CD4-positive, CD25-positive, alpha-beta regulatory T cell (primary cell): ENCODE measurements around the gene AAMP. TPM values are rescaled to one million over a fixed set of nuclear protein-coding genes. Genes with fewer than 3 reads are reported as not detected.

Source experiments
- ATAC-seq, 2 donors: fragments of 150-1000 bp; cut with Tn5 transposase; one replicate each; pipeline ENCODE4 v1.10.0; 2021; ENCODE audit warnings: low read depth in 2 of 2, moderate number of reproducible peaks in 2 of 2, moderate library complexity in 1 of 2
- DNase-seq, 3 donors: peaks; one replicate each; pipeline versions ENCODE4 v3.0.0 to v3.0.0-alpha.2; 2012 to 2022; ENCODE audit warnings: mixed read lengths in 1 of 3
- H3K27ac ChIP-seq: one replicate; pipeline ENCODE4 v1.7.0; 2013; ENCODE audit warnings: mild to moderate bottlenecking, low read length; ENCODE audit not compliant: insufficient read depth, poor library complexity, severe bottlenecking
- H3K27me3 ChIP-seq: one replicate; pipeline ENCODE4 v1.7.0; 2013; ENCODE audit warnings: low read length; ENCODE audit not compliant: control insufficient read depth, insufficient read depth
- H3K36me3 ChIP-seq: one replicate; pipeline ENCODE4 v1.7.0; 2013; ENCODE audit warnings: mild to moderate bottlenecking, low read length, moderate library complexity; ENCODE audit not compliant: control insufficient read depth, insufficient read depth
- H3K4me1 ChIP-seq: 2 replicates; pipeline ENCODE4 v1.7.0; 2013; ENCODE audit warnings: mild to moderate bottlenecking, low read length; ENCODE audit not compliant: insufficient read depth, control insufficient read depth, poor library complexity, severe bottlenecking
- H3K4me3 ChIP-seq: one replicate; pipeline ENCODE4 v1.7.0; 2013; ENCODE audit warnings: low read depth, mild to moderate bottlenecking, low read length, moderate library complexity
- H3K9me3 ChIP-seq, 2 experiments: 1 replicate in 1 of 2; 2 replicates in 1 of 2; pipeline ENCODE4 v1.7.0; 2013; ENCODE audit warnings: low read length in 2 of 2, mild to moderate bottlenecking in 1 of 2, moderate library complexity in 1 of 2; ENCODE audit not compliant: control insufficient read depth in 2 of 2
- H3K27ac Mint-ChIP-seq, 3 donors: one replicate each; pipeline ENCODE4 v1.8.0; 2020 to 2022; ENCODE audit warnings: mild to moderate bottlenecking in 3 of 3, mixed read lengths in 3 of 3, moderate library complexity in 2 of 3
- H3K27me3 Mint-ChIP-seq: one replicate; pipeline ENCODE4 v1.8.0; 2022; ENCODE audit warnings: mild to moderate bottlenecking, mixed read lengths
- H3K36me3 Mint-ChIP-seq: one replicate; pipeline ENCODE4 v1.8.0; 2020; ENCODE audit warnings: mixed read lengths
- H3K4me1 Mint-ChIP-seq, 4 donors: one replicate each; pipeline ENCODE4 v1.8.0; 2020 to 2022; ENCODE audit warnings: mixed read lengths in 4 of 4, mild to moderate bottlenecking in 1 of 4
- H3K4me3 Mint-ChIP-seq, 4 donors: one replicate each; pipeline ENCODE4 v1.8.0; 2020 to 2022; ENCODE audit warnings: mild to moderate bottlenecking in 4 of 4, mixed read lengths in 4 of 4, moderate library complexity in 3 of 4
- H3K9me3 Mint-ChIP-seq, 7 donors: one replicate each; pipeline ENCODE4 v1.8.0; 2020 to 2022; ENCODE audit warnings: mixed read lengths in 7 of 7, mild to moderate bottlenecking in 3 of 7, moderate library complexity in 2 of 7
- polyA plus RNA-seq, 4 donors: library from polyadenylated mRNA; unstranded; fragments of 300-500 nt; fragmentation: Illumina TruSeq; gene quantifications; one replicate each; pipeline ENCODE4 v1.2.3, GENCODE V29; 2021
- total RNA-seq: library from RNA; stranded (reverse); gene quantifications from one replicate; pipeline ENCODE4 v1.2.3, GENCODE V29; 2022

Gene AAMP
- total and polyA plus RNA-seq, 5 donors from 2014 or later: 55.8 to 92.2 (median 87.8) TPM

- DNase-seq: no peak
- Histone ChIP-seq H3K27ac (no peak overlapping the region), H3K27me3 (no peaks in the 10 kb centered on the region), H3K4me3 (no peak overlapping the region), H3K9me3 (no peaks in the 10 kb centered on the region), H3K36me3 (peaks cover 96% of the 10 kb centered on the region), H3K4me1 (peaks cover 6% of the 10 kb centered on the region)
- H3K27me3 Mint-ChIP-seq: no peaks in the 10 kb centered on the region
- H3K4me3 Mint-ChIP-seq: no peak overlapping the region
- H3K36me3 Mint-ChIP-seq: peaks cover 39% of the 10 kb centered on the region
- H3K27ac Mint-ChIP-seq: peak overlapping the region in 2 of 3 donors; percentile 77 to 86
- peaks cover 4 to 34% (median 25%) of the 10 kb centered on the region in 4 donors for H3K4me1 Mint-ChIP-seq
- no peak for ATAC-seq
- H3K9me3 Mint-ChIP-seq: no peaks in the 10 kb centered on the region
Observed at GRCh38 chr2:218244665-218245064, 25.3 kb downstream of the AAMP start.

DNA sequence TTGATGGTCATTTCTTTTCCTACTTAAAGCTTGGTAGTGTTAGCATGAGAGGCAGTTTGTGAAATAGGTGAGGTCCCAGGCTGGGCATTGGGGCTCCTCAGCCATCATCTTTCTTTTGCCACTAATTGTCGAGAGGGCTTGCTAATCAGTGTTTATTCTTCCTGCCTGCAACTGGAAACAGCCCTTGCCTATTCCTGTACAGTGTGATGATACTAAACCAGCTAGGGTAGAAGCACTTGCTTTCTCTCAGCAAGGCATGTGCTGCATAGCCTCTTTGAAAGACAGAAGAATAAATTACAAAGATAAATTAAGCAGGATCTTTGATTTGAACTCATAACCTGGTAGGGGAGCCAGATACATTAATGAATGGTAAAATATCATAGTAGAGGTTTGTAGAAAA lies 25.7 kb downstream of the AAMP start:
- Histone ChIP-seq H3K27ac (no peak overlapping the region), H3K4me3 (no peak overlapping the region)

GRCh38 chr2:218238887-218239286 lies 31.1 kb downstream of the AAMP start:
- Histone ChIP-seq H3K4me1 (peaks cover 6% of the 10 kb centered on the region), H3K27ac (peak overlapping the region; percentile 18), H3K27me3 (no peaks in the 10 kb centered on the region), H3K36me3 (peaks cover 95% of the 10 kb centered on the region), H3K4me3 (no peak overlapping the region), H3K9me3 (no peaks in the 10 kb centered on the region)
- H3K27ac Mint-ChIP-seq: peak overlapping the region in 1 of 3 donors; percentile 15
- no peaks in the 10 kb centered on the region for H3K27me3 Mint-ChIP-seq
- no peaks in the 10 kb centered on the region for H3K9me3 Mint-ChIP-seq
- H3K4me1 Mint-ChIP-seq: peaks cover 13 to 40% (median 21%) of the 10 kb centered on the region in 4 donors
- ATAC-seq: no peak
- H3K36me3 Mint-ChIP-seq: peaks cover 51% of the 10 kb centered on the region
- DNase-seq: no peak
- no peak overlapping the region for H3K4me3 Mint-ChIP-seq

More for the DNA sequence above, 25.7 kb downstream of the AAMP start:
- Mint-ChIP-seq H3K27me3 (no peaks in the 10 kb centered on the region), H3K4me1 (peaks cover 4 to 34% (median 25%) of the 10 kb centered on the region in 4 donors), H3K4me3 (no peak overlapping the region), H3K36me3 (peaks cover 37% of the 10 kb centered on the region), H3K9me3 (no peaks in the 10 kb centered on the region), H3K27ac (peak overlapping the region in 2 of 3 donors; percentile 82 to 86)
- Histone ChIP-seq H3K27me3 (no peaks in the 10 kb centered on the region), H3K4me1 (peaks cover 6% of the 10 kb centered on the region), H3K36me3 (peaks cover 95% of the 10 kb centered on the region), H3K9me3 (no peaks in the 10 kb centered on the region)
- no peak for DNase-seq
- ATAC-seq: no peak

DNA sequence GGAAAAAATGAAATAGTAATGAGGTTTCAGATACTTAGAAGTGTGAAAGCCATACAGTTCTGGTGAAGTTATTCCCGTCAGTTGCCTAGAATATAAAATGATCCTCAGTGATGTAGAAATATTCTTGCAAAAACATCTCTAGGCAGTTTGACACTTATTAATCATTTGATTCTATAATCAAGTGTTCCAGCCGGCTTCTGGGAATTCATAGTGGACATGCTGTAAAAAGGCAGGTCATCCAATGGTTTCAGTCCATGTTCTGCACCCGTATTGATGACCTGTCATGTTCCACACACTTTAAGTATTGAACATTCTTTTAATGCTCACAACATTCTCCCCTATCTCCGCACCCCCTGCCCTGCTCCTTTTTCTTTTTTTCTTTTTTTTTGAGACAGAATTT lies 33.1 kb downstream of the AAMP start:
- Histone ChIP-seq H3K9me3 (no peaks in the 10 kb centered on the region), H3K4me1 (peaks cover 7% of the 10 kb centered on the region), H3K36me3 (peaks cover 92% of the 10 kb centered on the region), H3K27ac (no peak overlapping the region), H3K27me3 (no peaks in the 10 kb centered on the region), H3K4me3 (no peak overlapping the region)
- DNase-seq (no peak), ATAC-seq (no peak)
- Mint-ChIP-seq H3K9me3 (no peaks in the 10 kb centered on the region), H3K36me3 (peaks cover 50% of the 10 kb centered on the region), H3K27ac (no peak overlapping the region), H3K27me3 (no peaks in the 10 kb centered on the region), H3K4me3 (no peak overlapping the region), H3K4me1 (peaks cover 10 to 39% (median 21%) of the 10 kb centered on the region in 4 donors)

GRCh38 chr2:218235017-218235416 lies 34.9 kb downstream of the AAMP start:
- peaks cover 55% of the 10 kb centered on the region for H3K36me3 Mint-ChIP-seq
- H3K9me3 ChIP-seq: no peaks in the 10 kb centered on the region
- DNase-seq: no peak
- peaks cover 15% of the 10 kb centered on the region for H3K4me1 ChIP-seq
- no peak overlapping the region for H3K4me3 ChIP-seq
- H3K4me1 Mint-ChIP-seq: peaks cover 17 to 44% (median 31%) of the 10 kb centered on the region in 4 donors
- peak overlapping the region in 1 of 3 donors; percentile 32 for H3K27ac Mint-ChIP-seq
- no peak overlapping the region for H3K4me3 Mint-ChIP-seq
- peaks cover 94% of the 10 kb centered on the region for H3K36me3 ChIP-seq
- no peak for ATAC-seq
- H3K27me3 Mint-ChIP-seq: no peaks in the 10 kb centered on the region
- H3K27ac ChIP-seq: no peak overlapping the region
- H3K27me3 ChIP-seq: no peaks in the 10 kb centered on the region
- H3K9me3 Mint-ChIP-seq: no peaks in the 10 kb centered on the region

DNA sequence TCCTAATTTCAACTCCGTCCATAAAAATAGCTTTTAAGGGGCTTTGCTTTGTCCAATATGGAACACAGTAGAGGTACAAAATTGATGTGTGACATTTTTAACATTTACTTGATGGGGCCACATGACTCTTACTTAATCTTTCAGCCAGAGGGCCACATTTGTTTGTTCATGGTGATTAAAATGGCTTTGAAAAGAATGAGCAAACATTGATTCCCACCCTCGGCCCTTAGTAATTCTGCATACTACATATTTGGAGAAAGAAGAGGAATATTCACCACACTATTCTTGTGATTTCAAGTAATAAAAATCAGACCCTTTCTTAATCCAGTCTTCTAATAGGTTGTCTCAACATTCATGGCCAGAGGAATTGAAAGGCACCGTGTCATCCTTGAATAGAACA lies 35.4 kb downstream of the AAMP start:
- H3K36me3 ChIP-seq: peaks cover 95% of the 10 kb centered on the region
- H3K9me3 ChIP-seq: no peaks in the 10 kb centered on the region
- ATAC-seq: no peak
- DNase-seq: no peak
- peaks cover 17 to 44% (median 33%) of the 10 kb centered on the region in 4 donors for H3K4me1 Mint-ChIP-seq
- no peak overlapping the region for H3K27ac ChIP-seq
- peak overlapping the region in 2 of 3 donors; percentile 22 to 32 for H3K27ac Mint-ChIP-seq
- H3K4me1 ChIP-seq: peaks cover 20% of the 10 kb centered on the region
- no peak overlapping the region for H3K4me3 ChIP-seq
- H3K27me3 ChIP-seq: no peaks in the 10 kb centered on the region
- H3K27me3 Mint-ChIP-seq: no peaks in the 10 kb centered on the region
- peaks cover 55% of the 10 kb centered on the region for H3K36me3 Mint-ChIP-seq
- no peaks in the 10 kb centered on the region for H3K9me3 Mint-ChIP-seq
- H3K4me3 Mint-ChIP-seq: no peak overlapping the region

DNA sequence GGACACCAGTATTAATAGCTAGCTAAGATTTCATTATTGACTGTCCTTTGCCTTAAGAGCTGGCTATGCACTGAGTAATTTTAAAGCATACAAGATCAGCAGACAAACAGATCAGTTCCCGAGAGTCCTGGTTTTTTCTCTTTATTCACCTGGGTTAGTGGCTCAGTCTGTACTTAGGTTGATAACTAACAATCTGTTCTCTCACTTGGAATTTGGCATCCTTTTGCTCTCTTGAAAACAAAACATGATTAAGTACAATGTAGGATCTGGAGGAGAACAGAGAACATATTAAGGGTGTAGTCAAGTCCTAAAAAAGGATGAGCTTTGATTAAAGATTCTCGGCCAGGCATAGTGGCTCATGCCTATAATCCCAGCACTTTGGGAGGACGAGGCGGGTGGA lies 36.4 kb downstream of the AAMP start:
- Histone ChIP-seq H3K4me3 (no peak overlapping the region), H3K9me3 (no peaks in the 10 kb centered on the region), H3K4me1 (peaks cover 29% of the 10 kb centered on the region), H3K27ac (no peak overlapping the region), H3K36me3 (peaks cover 88% of the 10 kb centered on the region), H3K27me3 (no peaks in the 10 kb centered on the region)
- Mint-ChIP-seq H3K27me3 (no peaks in the 10 kb centered on the region), H3K27ac (peak overlapping the region; percentile 26 to 60 (median 39)), H3K36me3 (peaks cover 52% of the 10 kb centered on the region), H3K4me3 (no peak overlapping the region), H3K9me3 (no peaks in the 10 kb centered on the region), H3K4me1 (peaks cover 21 to 53% (median 40%) of the 10 kb centered on the region in 4 donors)
- no peak for ATAC-seq
- DNase-seq: no peak

DNA sequence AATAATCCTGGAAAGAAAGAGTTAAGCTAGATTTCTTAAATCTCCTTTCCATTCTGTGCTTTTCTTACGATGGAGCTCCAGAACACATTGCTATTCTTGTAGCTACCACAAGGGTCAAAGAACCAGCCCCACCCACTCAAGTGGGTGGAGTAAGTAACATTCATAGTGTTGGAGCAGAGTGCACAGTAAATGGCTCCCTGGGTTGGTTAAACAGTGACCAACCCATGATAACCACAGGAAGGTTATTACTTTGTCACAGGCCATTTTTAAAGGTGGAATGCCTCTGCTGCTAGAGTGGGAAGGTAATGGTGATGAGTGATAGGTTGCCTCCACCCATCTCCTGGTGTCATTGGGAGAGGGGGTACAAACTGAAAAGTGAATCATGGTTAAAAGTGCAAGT lies 39.1 kb downstream of the AAMP start:
- peaks cover 79% of the 10 kb centered on the region for H3K36me3 ChIP-seq
- Mint-ChIP-seq H3K27ac (peak overlapping the region; percentile 71 to 87 (median 77)), H3K4me1 (peaks cover 24 to 72% (median 53%) of the 10 kb centered on the region in 4 donors), H3K4me3 (peak overlapping the region; percentile 46 to 74 (median 55)), H3K9me3 (no peaks in the 10 kb centered on the region), H3K36me3 (peaks cover 47% of the 10 kb centered on the region), H3K27me3 (no peaks in the 10 kb centered on the region)
- H3K4me1 ChIP-seq: peaks cover 50% of the 10 kb centered on the region
- DNase-seq: peak in 2 of 3 donors; percentile 26 to 69
- ATAC-seq: peak in 1 of 2 donors; percentile 27
- H3K27ac ChIP-seq: peak overlapping the region; percentile 78
- no peaks in the 10 kb centered on the region for H3K9me3 ChIP-seq
- H3K4me3 ChIP-seq: peak overlapping the region; percentile 44
- H3K27me3 ChIP-seq: no peaks in the 10 kb centered on the region
